Measurements from ENCODE around the gene NKX6-2.

- TF ChIP-seq CTCF (IDR thresholded peaks at IDR 0.05), result no peak
- no peak for TF ChIP-seq POLR2A (IDR thresholded peaks at IDR 0.05)
- no peak for TF ChIP-seq EP300 (IDR thresholded peaks at IDR 0.05; ENCODE audit: low read depth)
These were observed 10.8 kb downstream of the NKX6-2 start for GRCh38 chr10:132774902-132775863.
